ENCODE results near the gene ITGBL1. TPM values are rescaled to one million over a fixed set of nuclear protein-coding genes. Genes with fewer than 3 reads are reported as not detected.

Gene ITGBL1
- total and polyA plus RNA-seq, 2 of the 4 experiments (the other 2 are of a cell fraction): 22.2 to 24.2 TPM

GRCh38 chr13:101717353-101717752, 264.9 kb downstream of the ITGBL1 start:
- no peak for ATAC-seq (ENCODE audit: low read depth)
- Histone ChIP-seq H3K4me3 (ENCODE audit: insufficient read depth, low read depth, low read length) (no peak overlapping the region), H2BK5ac (ENCODE audit: low read depth, low read length, poor library complexity, severe bottlenecking) (no peak overlapping the region), H4K5ac (ENCODE audit: low read depth, low read length) (no peak overlapping the region), H3K9me1 (ENCODE audit: insufficient read depth, low read length) (no peaks in the 10 kb centered on the region; the same call in 1 of the 2 replicates), H3K9me3 (ENCODE audit: control insufficient read depth, insufficient read depth, low read length) (no peaks in the 10 kb centered on the region), H3K56ac (ENCODE audit: extremely low read depth, insufficient read depth, low read length) (no peak overlapping the region), H4K20me1 (ENCODE audit: insufficient read depth, low read length) (no peaks in the 10 kb centered on the region), H3K4me2 (ENCODE audit: low read depth, low read length) (no peak overlapping the region), H3K79me1 (ENCODE audit: low read depth in 1 of 2, low read length in 2 of 2) (no peaks in the 10 kb centered on the region), H2BK120ac (ENCODE audit: low read depth, low read length) (no peak overlapping the region), H3K18ac (ENCODE audit: low read depth, low read length) (no peak overlapping the region), H3K14ac (replicated peaks; ENCODE audit: low read depth, low read length) (no peak overlapping the region), H3K27ac (ENCODE audit: insufficient read depth, low read length) (no peak overlapping the region), H2AK5ac (ENCODE audit: low read depth, low read length) (no peak overlapping the region), H3K9ac (ENCODE audit: low read depth, low read length) (no peak overlapping the region), H4K8ac (ENCODE audit: low read depth in 2 of 2, low read length in 2 of 2) (no peak overlapping the region), H2BK20ac (ENCODE audit: low read depth, low read length) (no peak overlapping the region), H3K23ac (ENCODE audit: low read depth, low read length) (no peak overlapping the region), H2AK9ac (replicated peaks; ENCODE audit: low read depth, low read length, poor library complexity) (no peak overlapping the region), H2AFZ (replicated peaks; ENCODE audit: low read length, poor library complexity) (no peak overlapping the region), H3K4me1 (ENCODE audit: control insufficient read depth, insufficient read depth, low read length) (no peaks in the 10 kb centered on the region), H2BK15ac (ENCODE audit: low read depth, low read length) (no peak overlapping the region), H3K36me3 (ENCODE audit: control insufficient read depth, insufficient read depth, low read length) (no peaks in the 10 kb centered on the region), H3K4ac (ENCODE audit: low read depth, low read length) (no peak overlapping the region), H4K91ac (ENCODE audit: insufficient read depth, low read depth, low read length) (no peak overlapping the region), H3K27me3 (ENCODE audit: control insufficient read depth, insufficient read depth, low read length) (no peaks in the 10 kb centered on the region)
- dilution Hi-C loops (cut with HindIII; ENCODE audit: low sequenced_read_pairs, unreplicated experiment): no loop called here
- no CpG with 5 or more reads among the region's 10 CpGs for WGBS, 2 experiments (ENCODE audit: extremely low coverage in 2 of 2, insufficient read length in 1 of 2)
- in situ Hi-C loops (cut with MboI; ENCODE audit: low sequenced_read_pairs): no loop called here
- DNase-seq: no peak
- BruUV-seq (replicated peaks): no TSS peak
- TF ChIP-seq RFX5 (IDR thresholded peaks at IDR 0.05; ENCODE audit: low read depth, low read length): no peak
- no peak for TF ChIP-seq MAZ (IDR thresholded peaks at IDR 0.05; ENCODE audit: borderline replicate concordance, low read depth, low read length)
- no peak for TF ChIP-seq POLR2A (IDR thresholded peaks at IDR 0.05; ENCODE audit: low read depth, low read length)
- no peak for TF ChIP-seq USF2 (IDR thresholded peaks at IDR 0.05; ENCODE audit: low read depth, low read length)
- no peak for TF ChIP-seq CTCF (conservative IDR thresholded peaks at IDR 0.05; ENCODE audit: low read depth, low read length)
- TF ChIP-seq CEBPB (IDR thresholded peaks at IDR 0.05; ENCODE audit: low read depth, low read length): no peak
- TF ChIP-seq BHLHE40 (IDR thresholded peaks at IDR 0.05; ENCODE audit: low read depth, low read length): no peak
- no peak for TF ChIP-seq NFE2L2 (IDR thresholded peaks at IDR 0.05; ENCODE audit: low read depth, low read length)
- TF ChIP-seq ELK1 (IDR thresholded peaks at IDR 0.05; ENCODE audit: borderline replicate concordance, low read depth, low read length): no peak
- TF ChIP-seq RAD21 (IDR thresholded peaks at IDR 0.05; ENCODE audit: low read length): no peak
- no peak for TF ChIP-seq CHD1 (IDR thresholded peaks at IDR 0.05; ENCODE audit: low read depth, low read length)
- no peak for TF ChIP-seq SMC3 (IDR thresholded peaks at IDR 0.05; ENCODE audit: low read depth, low read length)
- no peak for TF ChIP-seq MAFK (IDR thresholded peaks at IDR 0.05; ENCODE audit: low read depth, low read length)
- TF ChIP-seq FOS (IDR thresholded peaks at IDR 0.05; ENCODE audit: low read depth, low read length): no peak
- no peak for TF ChIP-seq MXI1 (IDR thresholded peaks at IDR 0.05; ENCODE audit: borderline replicate concordance, low read depth, low read length)
- no peak for TF ChIP-seq RCOR1 (IDR thresholded peaks at IDR 0.05; ENCODE audit: insufficient replicate concordance, low read length)
- ChIA-PET POLR2A (ENCODE audit: unreplicated experiment) (no interaction called here), CTCF (interaction anchor here (1.4 kb wide), 1 partner anchor 10 kb away, joined by 3 read pairs; no protein-coding TSS in a partner anchor)
- intact Hi-C loops (cut with micrococcal nuclease): no loop called here

Measured in IMR-90 (cell line).